ENCODE data around the gene PRKN.

Gene PRKN

GRCh38 chr6:162640756-162641155, 86.8 kb downstream of the PRKN start:
- Histone ChIP-seq H3K14ac (ENCODE audit: low read length in 2 of 2) (no peak overlapping the region), H3K4ac (ENCODE audit: low read depth in 1 of 2, low read length in 2 of 2) (no peak overlapping the region), H2BK5ac (ENCODE audit: low read depth, low read length, poor library complexity, severe bottlenecking) (no peak overlapping the region), H2AK5ac (ENCODE audit: low read length, severe bottlenecking) (no peak overlapping the region), H3K36me3 (ENCODE audit: control insufficient read depth in 1 of 2, insufficient read depth in 2 of 2, low read depth in 1 of 2, low read length in 2 of 2) (no peaks in the 10 kb centered on the region), H4K8ac (ENCODE audit: low read length) (no peak overlapping the region), H3K18ac (ENCODE audit: low read depth in 1 of 2, low read length in 2 of 2) (no peak overlapping the region), H4K91ac (ENCODE audit: low read length) (no peak overlapping the region), H2BK15ac (ENCODE audit: low read depth, poor library complexity, severe bottlenecking) (no peak overlapping the region), H3K79me1 (replicated peaks; ENCODE audit: low read length, poor library complexity, severe bottlenecking) (no peaks in the 10 kb centered on the region), H3K4me2 (ENCODE audit: low read length, poor library complexity, severe bottlenecking) (no peak overlapping the region), H3K4me1 (ENCODE audit: control insufficient read depth, insufficient read depth, low read depth, low read length) (peaks cover 2% of the 10 kb centered on the region), H3K27ac (ENCODE audit: low read length, poor library complexity, severe bottlenecking) (no peak overlapping the region), H2BK12ac (ENCODE audit: low read length in 2 of 2) (no peak overlapping the region), H2AFZ (ENCODE audit: low read depth, low read length) (no peak overlapping the region), H3K4me3 (ENCODE audit: insufficient read depth in 1 of 2, low read depth in 1 of 2, low read length in 2 of 2) (no peak overlapping the region), H3K9ac (ENCODE audit: low read length) (no peak overlapping the region), H2BK120ac (ENCODE audit: low read depth, low read length) (no peak overlapping the region), H3K27me3 (ENCODE audit: control insufficient read depth in 1 of 2, insufficient read depth in 1 of 2, low read length in 2 of 2) (no peaks in the 10 kb centered on the region), H3K23ac (ENCODE audit: low read length in 2 of 2) (no peak overlapping the region), H3K9me3 (ENCODE audit: control insufficient read depth, low read length) (no peaks in the 10 kb centered on the region)
- no peak for DNase-seq
- WGBS: 89% methylated on average over 1 of the region's 1 CpG

GRCh38 chr6:162639951-162640350, 87.6 kb downstream of the PRKN start:
- Histone ChIP-seq H3K4me3 (ENCODE audit: insufficient read depth in 1 of 2, low read depth in 1 of 2, low read length in 2 of 2) (no peak overlapping the region), H4K8ac (ENCODE audit: low read length) (no peak overlapping the region), H2AFZ (ENCODE audit: low read depth, low read length) (no peak overlapping the region), H3K23ac (ENCODE audit: low read length in 2 of 2) (no peak overlapping the region), H2BK5ac (ENCODE audit: low read depth, low read length, poor library complexity, severe bottlenecking) (no peak overlapping the region), H3K14ac (ENCODE audit: low read length in 2 of 2) (no peak overlapping the region), H2AK5ac (ENCODE audit: low read length, severe bottlenecking) (no peak overlapping the region), H3K27me3 (ENCODE audit: control insufficient read depth in 1 of 2, insufficient read depth in 1 of 2, low read length in 2 of 2) (no peaks in the 10 kb centered on the region), H2BK15ac (ENCODE audit: low read depth, poor library complexity, severe bottlenecking) (no peak overlapping the region), H3K79me1 (replicated peaks; ENCODE audit: low read length, poor library complexity, severe bottlenecking) (no peaks in the 10 kb centered on the region), H3K36me3 (ENCODE audit: control insufficient read depth in 1 of 2, insufficient read depth in 2 of 2, low read depth in 1 of 2, low read length in 2 of 2) (no peaks in the 10 kb centered on the region), H2BK12ac (ENCODE audit: low read length in 2 of 2) (no peak overlapping the region), H3K9ac (ENCODE audit: low read length) (no peak overlapping the region), H3K4me1 (ENCODE audit: control insufficient read depth, insufficient read depth, low read depth, low read length) (peaks cover 2% of the 10 kb centered on the region), H3K9me3 (ENCODE audit: control insufficient read depth, low read length) (no peaks in the 10 kb centered on the region), H3K27ac (ENCODE audit: low read length, poor library complexity, severe bottlenecking) (no peak overlapping the region), H2BK120ac (ENCODE audit: low read depth, low read length) (no peak overlapping the region), H3K4ac (ENCODE audit: low read depth in 1 of 2, low read length in 2 of 2) (no peak overlapping the region), H4K91ac (ENCODE audit: low read length) (no peak overlapping the region), H3K18ac (ENCODE audit: low read depth in 1 of 2, low read length in 2 of 2) (no peak overlapping the region), H3K4me2 (ENCODE audit: low read length, poor library complexity, severe bottlenecking) (no peak overlapping the region)
- DNase-seq: no peak
- 100% methylated on average over 1 of the region's 2 CpGs for WGBS

- Histone ChIP-seq H3K18ac (ENCODE audit: low read depth in 1 of 2, low read length in 2 of 2) (no peak overlapping the region), H2AFZ (ENCODE audit: low read depth, low read length) (no peak overlapping the region), H2BK12ac (ENCODE audit: low read length in 2 of 2) (no peak overlapping the region), H3K4me3 (ENCODE audit: insufficient read depth in 1 of 2, low read depth in 1 of 2, low read length in 2 of 2) (no peak overlapping the region), H3K27ac (ENCODE audit: low read length, poor library complexity, severe bottlenecking) (no peak overlapping the region), H3K23ac (ENCODE audit: low read length in 2 of 2) (no peak overlapping the region), H3K27me3 (ENCODE audit: control insufficient read depth in 1 of 2, insufficient read depth in 1 of 2, low read length in 2 of 2) (no peaks in the 10 kb centered on the region), H3K9me3 (ENCODE audit: control insufficient read depth, low read length) (no peaks in the 10 kb centered on the region), H2BK15ac (ENCODE audit: low read depth, poor library complexity, severe bottlenecking) (no peak overlapping the region), H4K8ac (ENCODE audit: low read length) (no peak overlapping the region), H3K9ac (ENCODE audit: low read length) (no peak overlapping the region), H3K4me2 (ENCODE audit: low read length, poor library complexity, severe bottlenecking) (no peak overlapping the region), H2AK5ac (ENCODE audit: low read length, severe bottlenecking) (no peak overlapping the region), H2BK120ac (ENCODE audit: low read depth, low read length) (no peak overlapping the region), H4K91ac (ENCODE audit: low read length) (no peak overlapping the region), H3K36me3 (ENCODE audit: control insufficient read depth in 1 of 2, insufficient read depth in 2 of 2, low read depth in 1 of 2, low read length in 2 of 2) (no peaks in the 10 kb centered on the region), H3K4ac (ENCODE audit: low read depth in 1 of 2, low read length in 2 of 2) (no peak overlapping the region), H3K4me1 (ENCODE audit: control insufficient read depth, insufficient read depth, low read depth, low read length) (peaks cover under 1% of the 10 kb centered on the region), H2BK5ac (ENCODE audit: low read depth, low read length, poor library complexity, severe bottlenecking) (no peak overlapping the region), H3K79me1 (replicated peaks; ENCODE audit: low read length, poor library complexity, severe bottlenecking) (no peaks in the 10 kb centered on the region), H3K14ac (ENCODE audit: low read length in 2 of 2) (no peak overlapping the region)
- DNase-seq: peak; percentile 54
- WGBS: 56% methylated on average over 6 of the region's 7 CpGs
These were observed 88.5 kb downstream of the PRKN start for GRCh38 chr6:162638931-162639574.

- H3K79me1 ChIP-seq (replicated peaks; ENCODE audit: low read length, poor library complexity, severe bottlenecking): no peaks in the 10 kb centered on the region
- H3K23ac ChIP-seq (ENCODE audit: low read length in 2 of 2): no peak overlapping the region
- no peak overlapping the region for H3K18ac ChIP-seq (ENCODE audit: low read depth in 1 of 2, low read length in 2 of 2)
- H3K4ac ChIP-seq (ENCODE audit: low read depth in 1 of 2, low read length in 2 of 2): no peak overlapping the region
- no peak overlapping the region for H3K9ac ChIP-seq (ENCODE audit: low read length)
- no peak overlapping the region for H2AK5ac ChIP-seq (ENCODE audit: low read length, severe bottlenecking)
- no peaks in the 10 kb centered on the region for H3K9me3 ChIP-seq (ENCODE audit: control insufficient read depth, low read length)
- no peak overlapping the region for H2BK15ac ChIP-seq (ENCODE audit: low read depth, poor library complexity, severe bottlenecking)
- no peak overlapping the region for H3K4me2 ChIP-seq (ENCODE audit: low read length, poor library complexity, severe bottlenecking)
- H3K4me3 ChIP-seq (ENCODE audit: insufficient read depth in 1 of 2, low read depth in 1 of 2, low read length in 2 of 2): no peak overlapping the region
- H3K14ac ChIP-seq (ENCODE audit: low read length in 2 of 2): no peak overlapping the region
- H2BK5ac ChIP-seq (ENCODE audit: low read depth, low read length, poor library complexity, severe bottlenecking): no peak overlapping the region
- no peak overlapping the region for H2AFZ ChIP-seq (ENCODE audit: low read depth, low read length)
- 89% methylated on average over 2 of the region's 2 CpGs for WGBS
- H2BK12ac ChIP-seq (ENCODE audit: low read length in 2 of 2): no peak overlapping the region
- H3K36me3 ChIP-seq (ENCODE audit: control insufficient read depth in 1 of 2, insufficient read depth in 2 of 2, low read depth in 1 of 2, low read length in 2 of 2): no peaks in the 10 kb centered on the region
- no peaks in the 10 kb centered on the region for H3K27me3 ChIP-seq (ENCODE audit: control insufficient read depth in 1 of 2, insufficient read depth in 1 of 2, low read length in 2 of 2)
- H3K4me1 ChIP-seq (ENCODE audit: control insufficient read depth, insufficient read depth, low read depth, low read length): no peaks in the 10 kb centered on the region
- H2BK120ac ChIP-seq (ENCODE audit: low read depth, low read length): no peak overlapping the region
- H3K27ac ChIP-seq (ENCODE audit: low read length, poor library complexity, severe bottlenecking): no peak overlapping the region
- DNase-seq: no peak
- no peak overlapping the region for H4K91ac ChIP-seq (ENCODE audit: low read length)
- H4K8ac ChIP-seq (ENCODE audit: low read length): no peak overlapping the region
These were observed 90.2 kb downstream of the PRKN start for GRCh38 chr6:162637317-162637716.
